HCEC 1CT (cell line): ENCODE results near the gene FAM163B.

Experiments used
- DNase-seq: peaks from one replicate; pipeline ENCODE4 v3.0.0-alpha.2; 2017

Gene FAM163B

DNA sequence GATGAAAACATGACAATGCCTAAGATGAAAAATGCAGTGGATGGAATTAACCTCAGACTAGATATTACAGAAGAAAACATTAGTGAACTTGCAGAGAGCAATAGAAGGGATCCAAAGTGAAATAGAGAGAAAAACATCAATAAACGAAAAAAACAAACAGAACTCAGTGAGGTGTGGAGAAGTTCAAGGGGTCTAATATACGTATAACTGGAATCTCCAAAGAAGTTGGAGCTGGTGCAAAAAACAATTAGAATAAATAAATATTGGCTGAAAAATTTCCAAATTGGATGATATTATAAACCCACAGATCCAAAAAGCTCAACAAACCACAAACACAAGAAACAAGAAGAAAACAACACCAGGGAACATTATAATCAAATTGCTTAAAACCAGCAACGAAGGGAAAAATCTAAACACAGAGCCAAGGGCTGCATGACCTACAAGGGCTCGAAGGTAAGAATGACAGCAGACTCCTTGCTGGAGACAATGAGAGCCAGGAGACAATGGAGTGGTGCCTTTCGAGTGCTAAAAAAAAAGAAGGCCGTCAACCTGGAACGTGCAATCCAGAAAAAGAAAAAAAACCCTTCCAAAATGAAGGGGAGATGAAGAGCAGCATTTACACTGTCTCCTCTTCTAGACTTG is 11.8 kb downstream of the FAM163B start:
- no peak for DNase-seq

DNA sequence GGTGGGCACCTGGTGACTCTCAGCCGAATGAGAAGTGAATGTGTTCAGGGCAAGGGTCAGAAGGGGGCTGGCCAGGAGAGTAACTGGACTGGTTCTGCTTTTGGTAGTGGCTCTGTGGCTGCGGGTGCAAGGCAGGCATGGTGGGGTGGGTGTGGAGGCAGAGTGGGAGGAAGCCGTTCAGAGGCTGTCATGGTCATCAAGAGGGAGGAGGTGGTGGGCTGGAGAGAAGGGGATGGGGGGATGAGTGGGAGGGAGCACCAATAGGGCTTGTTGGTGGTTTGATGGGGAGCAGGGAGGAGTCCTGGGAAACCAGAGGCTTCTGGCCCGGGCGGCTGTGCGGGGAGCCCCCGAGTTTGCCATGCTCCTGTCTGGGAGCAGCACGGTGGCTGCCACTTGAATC is 13.3 kb downstream of the FAM163B start:
- DNase-seq = no peak

DNA sequence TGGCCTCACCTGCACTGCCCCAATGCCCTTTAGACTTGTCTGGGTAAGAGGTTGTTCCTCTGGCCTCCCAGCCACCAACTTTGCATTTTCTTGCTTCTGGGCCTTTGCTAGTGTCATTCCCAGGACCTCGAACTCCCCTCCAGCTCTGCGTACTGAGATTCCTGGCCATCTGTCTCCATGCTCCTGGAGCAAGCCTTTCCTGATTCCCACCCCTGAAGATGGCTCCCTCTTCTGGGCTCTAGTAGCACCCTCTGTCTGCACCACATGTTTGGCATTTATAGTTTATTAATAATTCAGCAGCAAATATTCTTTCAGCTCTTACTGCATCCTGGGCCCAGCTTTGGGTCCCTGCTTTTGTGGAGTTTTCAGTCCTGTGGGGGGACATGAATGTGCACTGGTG is 14.9 kb downstream of the FAM163B start:
- no peak for DNase-seq

DNA sequence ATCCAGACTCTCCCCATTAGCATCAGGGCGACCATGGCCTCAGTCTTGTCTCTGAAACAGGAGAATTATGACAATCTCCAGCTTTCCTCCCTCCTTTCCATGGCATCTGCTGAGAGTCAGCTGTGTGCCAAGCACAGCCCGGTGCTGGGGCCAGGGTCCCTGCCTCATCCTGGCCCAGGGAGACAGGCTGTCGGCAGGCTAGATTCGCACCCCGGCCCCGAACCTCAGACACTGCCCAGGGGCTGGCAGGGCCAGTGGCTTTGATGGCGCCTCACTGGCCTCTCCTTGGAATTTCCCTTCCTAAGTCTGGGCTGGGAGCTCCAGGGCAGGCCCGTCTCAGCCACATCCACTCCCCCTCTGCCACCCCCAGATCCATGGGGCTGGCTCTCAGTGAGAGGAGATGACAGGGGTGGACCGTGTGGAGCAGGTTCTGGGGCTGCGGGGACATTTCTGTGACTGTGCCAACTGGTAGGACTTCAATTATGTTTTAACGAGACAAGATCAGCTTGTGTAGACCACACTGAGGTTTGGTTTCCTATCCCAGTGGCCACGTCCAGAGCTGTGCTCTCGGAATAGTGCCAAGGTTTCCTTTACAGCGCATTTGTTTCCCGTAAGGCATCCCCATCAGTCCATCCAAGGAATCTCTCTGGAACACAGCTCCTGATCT is 15.5 kb downstream of the FAM163B start:
- no peak for DNase-seq

DNA sequence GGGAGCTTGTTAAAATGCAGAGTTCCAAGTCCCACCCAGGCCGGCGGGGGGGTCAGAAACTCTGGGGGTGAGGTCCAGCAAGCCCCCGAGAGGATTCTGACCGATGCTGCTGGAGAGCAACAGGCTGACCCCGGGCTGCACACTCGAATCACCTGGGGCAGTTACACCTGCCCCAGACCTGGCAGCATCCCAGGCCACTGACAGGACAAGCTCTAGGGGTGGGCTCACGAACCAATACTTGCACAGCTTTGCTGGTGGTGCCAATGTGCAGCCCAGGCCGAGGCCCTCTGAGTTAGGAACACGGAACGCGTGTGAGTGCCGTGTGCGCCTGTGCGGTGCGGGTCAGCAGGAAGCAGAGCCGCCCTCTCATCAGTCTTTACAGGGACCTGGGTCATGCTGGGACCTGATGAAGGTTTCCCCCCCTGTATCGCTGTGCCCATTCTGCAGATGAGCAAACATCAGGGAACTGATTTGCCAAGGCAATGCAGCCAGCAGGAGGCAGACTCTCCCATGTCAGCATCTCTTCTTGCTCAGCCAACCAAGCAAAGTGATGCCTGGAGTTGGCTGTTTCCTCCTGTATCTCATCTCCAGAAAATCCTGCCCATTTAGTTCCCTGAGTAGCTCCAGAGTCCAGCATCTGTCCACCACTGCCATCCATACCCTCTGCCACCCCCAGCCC is 16.3 kb downstream of the FAM163B start:
- DNase-seq = no peak

DNA sequence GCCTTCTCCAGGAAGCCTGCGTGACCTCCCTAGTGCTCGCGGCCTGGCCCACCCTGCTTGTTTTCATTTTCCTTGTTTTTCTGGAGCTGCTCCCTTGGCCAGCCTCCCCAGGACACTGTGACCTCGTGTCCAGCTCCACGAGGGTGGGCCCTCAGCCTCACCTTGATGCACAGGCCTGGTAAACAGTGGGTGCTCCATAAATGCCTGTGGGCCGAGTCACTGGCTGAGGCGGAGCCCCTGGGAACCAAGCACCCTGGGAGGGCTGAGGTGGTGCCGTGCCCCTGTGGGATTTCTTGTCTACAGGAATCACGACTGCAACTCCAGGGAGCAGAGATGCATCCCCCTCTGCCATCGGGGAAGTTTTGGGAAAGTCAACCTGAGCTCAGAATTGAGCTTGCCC is 17.2 kb downstream of the FAM163B start:
- no peak for DNase-seq

DNA sequence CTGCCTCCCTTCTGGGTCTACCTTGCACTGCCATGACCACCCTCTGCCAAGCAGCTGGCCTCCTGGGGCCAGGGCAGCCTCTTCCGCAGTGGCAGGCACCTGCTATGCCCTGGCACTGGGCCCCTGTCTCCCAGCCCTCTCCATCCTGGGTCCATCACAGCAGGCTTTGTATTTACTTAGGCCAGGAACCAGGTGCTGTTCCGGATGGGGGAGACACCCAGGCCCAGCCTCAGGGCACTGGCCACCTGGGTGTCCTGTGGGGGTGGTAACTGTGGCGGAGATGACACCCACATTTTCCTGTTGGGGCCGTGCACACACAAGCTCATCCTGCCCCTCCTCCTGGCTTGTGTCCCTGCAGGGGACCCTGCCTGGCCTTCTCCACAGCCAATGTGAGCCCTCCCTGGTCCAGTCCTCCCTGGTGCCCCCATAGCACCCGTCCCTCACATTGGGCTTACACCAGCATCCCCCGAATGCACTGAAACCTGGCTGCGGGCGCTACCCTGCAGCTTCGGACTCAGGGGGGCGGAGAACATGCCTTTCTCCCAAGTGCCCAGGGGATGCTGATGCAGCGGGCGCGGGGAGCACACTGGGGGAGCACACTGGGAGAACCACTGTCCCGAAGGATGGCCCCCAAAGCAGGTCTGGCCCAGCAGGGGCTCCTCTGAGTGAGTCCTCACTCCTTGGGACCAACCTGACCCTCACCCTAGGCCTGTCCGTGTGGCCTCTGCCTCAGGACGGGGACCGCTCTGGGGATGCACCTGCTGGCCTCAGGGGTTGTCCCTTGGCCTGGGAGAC is 17.9 kb downstream of the FAM163B start:
- DNase-seq = no peak

DNA sequence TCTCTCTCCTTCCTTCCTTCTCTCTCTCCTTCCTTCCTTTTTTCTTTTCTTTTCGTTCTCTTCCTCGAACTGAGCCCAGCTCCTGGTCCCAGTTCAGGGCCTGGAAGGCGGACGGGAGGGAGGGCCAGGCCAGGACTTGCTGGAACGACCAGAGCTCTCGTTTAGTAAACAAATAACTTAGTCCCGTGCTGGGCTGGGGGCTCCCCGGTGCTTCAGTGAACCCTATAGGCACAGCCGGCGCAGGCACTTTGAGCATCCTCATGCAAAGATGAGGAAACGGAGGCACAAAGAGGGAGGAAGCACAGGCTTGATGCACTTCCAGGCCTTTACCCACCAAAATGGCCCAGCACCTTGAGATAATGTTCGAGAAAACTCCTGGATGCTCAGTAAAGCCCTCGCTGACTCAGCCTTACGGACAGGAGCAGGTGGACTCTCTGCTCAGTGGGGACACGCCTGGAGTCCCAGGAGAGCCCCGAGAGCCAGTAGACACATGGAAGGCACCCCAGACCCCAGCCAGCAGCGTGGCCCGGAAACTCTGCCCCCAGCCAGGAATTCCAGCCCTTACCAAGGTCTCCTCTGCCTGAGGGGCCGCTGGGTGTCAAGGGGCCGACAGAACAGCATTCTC is 18.8 kb downstream of the FAM163B start:
- DNase-seq = no peak

DNA sequence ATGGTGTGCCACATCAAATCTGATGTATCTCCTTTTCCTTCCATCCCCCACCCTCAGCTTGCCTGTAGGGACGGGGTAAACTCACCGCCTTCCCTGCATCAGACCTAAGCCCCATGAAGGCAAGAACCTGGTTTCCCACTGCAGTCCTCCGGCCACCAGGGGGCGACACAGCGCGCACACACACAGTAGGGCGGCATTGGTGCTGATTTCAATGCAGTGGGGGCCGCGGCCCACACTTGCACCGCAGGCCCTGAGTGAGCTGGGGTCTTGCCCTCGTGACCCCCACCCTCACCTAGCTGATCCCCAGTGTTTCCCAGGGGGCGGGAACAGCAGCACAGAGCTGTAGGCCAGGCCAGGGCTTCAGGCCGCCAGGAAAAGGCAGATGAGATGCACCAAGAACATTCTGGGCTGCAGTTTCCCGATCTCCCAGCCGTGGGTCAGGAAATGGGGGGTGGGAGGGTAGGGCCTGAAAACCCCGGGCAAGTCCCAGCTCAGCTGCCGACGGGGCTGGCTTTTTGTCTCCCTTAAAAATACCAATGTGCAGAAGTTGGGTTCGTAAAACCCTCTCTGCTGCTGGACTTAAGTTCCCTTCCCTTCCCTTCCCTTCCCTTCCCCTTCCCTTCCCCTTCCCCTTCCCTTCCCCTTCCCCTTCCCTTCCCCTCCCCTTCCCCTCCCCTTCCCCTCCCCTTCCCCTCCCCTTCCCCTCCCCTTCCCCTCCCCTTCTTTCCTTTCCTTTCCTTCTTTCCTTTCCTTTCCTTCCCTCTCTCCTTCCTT is 19.5 kb downstream of the FAM163B start:
- no peak for DNase-seq

DNA sequence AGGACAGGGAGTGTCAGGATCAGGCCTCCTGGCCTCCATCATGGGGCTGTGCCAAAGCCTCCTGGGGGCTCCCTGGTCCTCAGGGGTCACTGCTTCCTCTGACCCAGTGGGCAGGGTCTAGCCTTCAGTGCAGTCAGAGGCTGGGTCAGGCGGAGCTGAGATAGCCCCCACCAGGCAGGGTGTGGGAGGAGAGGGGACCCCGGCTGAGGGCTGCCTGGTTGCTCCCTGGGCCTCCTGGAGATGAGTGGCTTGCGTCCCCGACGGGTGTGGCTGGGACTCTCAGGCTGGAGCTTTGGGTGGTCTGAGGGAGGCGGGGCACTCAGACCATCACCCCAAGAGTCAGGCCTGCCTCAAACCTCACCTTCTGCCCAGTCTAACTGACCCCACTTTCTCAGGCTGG is 21.7 kb downstream of the FAM163B start:
- DNase-seq = no peak

DNA sequence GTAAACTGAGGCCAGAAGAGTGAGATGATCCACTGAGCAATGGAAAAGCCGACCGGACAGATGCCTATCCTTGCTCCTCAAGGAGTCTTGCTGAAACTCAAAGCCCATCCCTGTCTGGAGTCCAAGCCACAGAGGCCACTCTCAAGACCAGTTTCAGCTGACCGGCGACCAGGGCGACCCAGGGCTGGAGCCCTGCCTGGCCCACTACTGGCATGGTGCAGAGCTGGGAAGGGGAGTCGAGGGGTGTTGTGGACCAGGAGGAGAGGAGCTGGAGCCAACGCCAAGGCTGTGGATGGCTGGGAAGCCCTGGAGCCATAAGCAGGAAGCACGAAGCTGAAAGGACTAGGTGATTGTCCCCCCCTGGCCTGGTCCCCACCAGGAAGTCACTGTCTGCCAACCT is 22.1 kb downstream of the FAM163B start:
- DNase-seq = no peak

DNA sequence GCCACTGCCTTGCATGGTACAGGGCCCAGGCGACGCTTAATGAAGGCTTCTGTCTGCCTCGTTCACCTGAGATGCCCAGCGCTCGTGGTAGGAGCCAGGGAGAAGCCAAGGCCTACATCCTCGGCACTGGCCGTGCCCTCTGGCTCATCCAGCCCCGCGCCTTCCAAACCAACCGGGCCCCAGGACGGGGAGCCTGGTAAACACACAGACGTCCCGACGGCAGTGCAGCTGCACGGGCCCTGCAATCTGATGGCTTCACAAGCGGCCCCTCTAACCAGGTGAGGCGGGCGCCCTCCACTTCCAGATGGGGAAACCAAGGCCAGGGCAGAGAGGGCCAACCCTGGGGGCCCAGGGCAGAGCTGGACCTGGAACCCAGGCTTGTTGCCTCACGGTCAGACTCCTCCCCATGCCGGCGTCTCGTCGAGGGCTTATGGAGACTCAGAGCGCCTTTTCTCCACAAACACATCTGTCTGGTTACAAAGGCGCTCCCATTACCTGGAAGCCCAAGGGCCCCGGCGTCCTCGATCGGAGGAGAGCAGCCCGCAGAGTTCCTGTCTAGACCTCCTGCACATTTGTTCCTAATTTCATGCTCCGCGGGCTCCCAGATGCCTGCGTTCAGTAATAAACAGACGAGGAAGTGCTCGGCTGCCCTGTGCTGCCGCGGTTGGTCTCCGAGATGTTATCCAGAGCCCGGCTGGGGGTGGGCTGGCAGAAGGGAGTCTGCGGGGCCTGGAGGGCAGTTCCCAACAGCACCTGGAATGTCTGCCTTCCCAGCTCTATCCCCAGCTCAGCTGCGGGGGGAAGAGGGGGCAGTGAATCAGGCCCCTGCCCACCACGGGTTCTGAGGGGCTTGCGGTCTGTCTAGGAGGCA is 23.5 kb downstream of the FAM163B start:
- no peak for DNase-seq

DNA sequence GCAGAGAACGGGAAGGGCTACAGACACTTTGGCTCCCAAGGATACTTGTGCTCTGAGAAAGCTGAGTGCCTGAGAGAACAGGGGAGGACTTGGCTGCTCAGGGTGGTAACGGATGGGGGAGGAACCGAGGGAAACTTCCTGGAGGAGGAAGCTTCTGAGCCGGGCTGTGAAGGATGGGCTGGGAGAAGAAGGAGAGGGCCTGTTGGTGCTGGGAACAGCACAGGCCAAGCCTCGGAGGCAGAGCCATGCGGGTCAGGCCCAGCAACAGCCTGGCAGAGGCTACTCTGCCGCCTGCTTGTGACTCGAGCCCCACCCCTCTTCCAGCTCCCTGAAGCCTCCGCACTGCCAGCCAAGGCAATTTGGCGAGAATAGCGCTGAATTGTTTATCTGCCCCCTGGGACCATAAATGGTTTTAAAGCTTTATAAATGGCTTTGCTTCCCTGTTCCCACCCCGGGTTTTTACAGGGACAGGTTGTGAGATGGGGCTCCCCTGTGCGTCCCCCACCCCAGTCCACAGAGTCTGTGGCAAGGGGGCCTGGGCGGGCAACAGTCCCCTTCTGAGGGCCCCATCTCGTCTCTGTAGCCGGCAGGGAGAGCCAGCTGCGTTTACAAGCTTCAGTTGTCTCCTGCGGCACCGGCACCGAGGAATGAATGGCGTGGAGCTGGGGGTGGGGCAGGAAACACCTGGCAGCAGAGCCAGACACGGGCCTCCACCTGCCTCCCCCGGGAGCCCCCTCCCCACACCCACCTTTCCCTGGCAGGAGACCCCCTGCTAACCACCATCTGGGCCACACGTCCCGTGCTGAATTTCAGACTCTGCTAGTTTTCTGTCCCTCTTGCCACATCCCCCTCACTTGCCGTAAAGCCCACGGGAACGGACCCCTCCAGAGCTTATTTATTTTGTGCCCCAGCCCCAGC is 24.4 kb downstream of the FAM163B start:
- no peak for DNase-seq

DNA sequence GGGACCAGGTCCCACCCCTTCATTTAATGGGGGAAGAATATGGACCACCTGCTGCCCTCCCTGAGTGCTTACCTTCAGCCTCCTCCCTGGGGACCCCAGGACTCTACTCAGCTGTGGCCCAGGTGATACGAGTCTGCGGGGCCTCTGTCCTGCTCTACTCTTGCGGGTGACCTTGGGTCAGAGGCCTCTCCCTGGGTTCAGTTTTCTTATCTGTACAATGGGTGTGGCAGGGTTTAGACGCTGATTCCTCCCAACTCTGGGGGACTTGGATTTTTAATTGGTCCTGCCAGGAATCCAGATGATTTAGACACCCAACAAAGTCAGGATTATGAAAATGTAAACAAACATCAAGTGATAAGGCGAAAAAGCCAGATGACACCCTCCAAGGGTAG is 25.0 kb downstream of the FAM163B start:
- no peak for DNase-seq

DNA sequence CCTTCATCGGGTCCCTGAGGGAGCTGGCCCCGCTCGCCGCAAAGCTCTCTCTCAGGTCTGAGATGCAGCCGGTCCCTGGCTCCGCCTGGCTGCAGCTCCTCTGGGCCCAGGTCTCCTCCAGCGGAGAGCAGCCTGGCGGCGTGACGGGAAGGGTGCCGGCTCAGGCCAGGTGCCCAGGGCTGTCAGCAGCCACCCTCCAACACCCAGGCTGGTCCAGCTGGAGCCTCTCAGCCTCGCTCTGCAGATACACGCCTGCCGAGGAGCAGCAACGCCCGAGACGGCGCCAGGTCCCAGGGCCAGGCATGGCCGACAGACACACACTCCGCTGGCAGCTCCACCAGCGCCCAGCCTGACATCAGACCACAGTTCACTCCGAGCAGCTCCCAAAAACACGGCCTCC is 25.6 kb downstream of the FAM163B start:
- DNase-seq = no peak

DNA sequence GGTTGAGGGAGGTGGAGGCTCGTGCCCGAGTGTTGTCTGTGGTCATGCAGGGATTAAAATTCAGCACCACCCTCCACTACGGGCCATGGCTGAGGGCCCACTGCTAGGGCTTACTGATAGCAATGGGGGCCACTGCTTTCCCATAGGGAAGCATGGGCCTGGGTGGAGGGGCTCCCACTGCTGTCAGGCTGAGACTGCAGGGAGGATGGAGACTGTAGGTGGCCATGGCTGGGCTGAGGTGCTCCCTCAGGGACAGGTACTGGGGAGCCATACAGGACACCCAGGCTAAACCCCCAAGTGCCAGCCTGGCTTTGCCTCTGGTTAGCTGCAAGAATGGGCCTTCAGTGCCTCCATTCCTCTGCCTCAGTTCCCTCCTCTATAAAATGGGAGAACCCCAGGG is 26.1 kb downstream of the FAM163B start:
- DNase-seq = no peak

DNA sequence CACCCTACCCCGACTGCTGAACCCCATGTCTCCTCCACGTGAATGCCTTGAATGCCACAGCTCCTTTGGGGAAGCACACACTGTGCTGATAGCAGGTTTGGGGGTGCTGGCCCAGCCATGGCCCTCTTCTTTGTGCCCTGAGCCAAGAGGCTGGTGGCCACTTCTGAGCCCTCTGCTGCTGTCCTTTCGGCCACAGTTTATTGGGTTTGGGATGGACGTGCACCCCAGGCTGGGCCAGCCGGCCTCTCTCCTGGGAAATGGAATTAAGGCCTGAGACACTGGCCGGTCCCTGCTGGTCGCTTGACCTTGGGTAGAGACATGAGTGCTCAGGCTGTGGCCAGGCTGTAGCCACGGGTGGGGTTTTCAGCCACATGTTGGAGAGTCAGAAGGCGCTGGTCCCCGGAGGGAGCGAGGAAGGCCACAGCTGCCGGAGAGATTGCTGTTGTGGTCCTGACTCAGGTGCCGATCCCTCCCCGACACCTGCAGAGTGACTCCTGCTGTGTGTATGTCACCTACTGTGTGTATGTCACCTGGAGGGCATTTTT is 26.6 kb downstream of the FAM163B start:
- no peak for DNase-seq

DNA sequence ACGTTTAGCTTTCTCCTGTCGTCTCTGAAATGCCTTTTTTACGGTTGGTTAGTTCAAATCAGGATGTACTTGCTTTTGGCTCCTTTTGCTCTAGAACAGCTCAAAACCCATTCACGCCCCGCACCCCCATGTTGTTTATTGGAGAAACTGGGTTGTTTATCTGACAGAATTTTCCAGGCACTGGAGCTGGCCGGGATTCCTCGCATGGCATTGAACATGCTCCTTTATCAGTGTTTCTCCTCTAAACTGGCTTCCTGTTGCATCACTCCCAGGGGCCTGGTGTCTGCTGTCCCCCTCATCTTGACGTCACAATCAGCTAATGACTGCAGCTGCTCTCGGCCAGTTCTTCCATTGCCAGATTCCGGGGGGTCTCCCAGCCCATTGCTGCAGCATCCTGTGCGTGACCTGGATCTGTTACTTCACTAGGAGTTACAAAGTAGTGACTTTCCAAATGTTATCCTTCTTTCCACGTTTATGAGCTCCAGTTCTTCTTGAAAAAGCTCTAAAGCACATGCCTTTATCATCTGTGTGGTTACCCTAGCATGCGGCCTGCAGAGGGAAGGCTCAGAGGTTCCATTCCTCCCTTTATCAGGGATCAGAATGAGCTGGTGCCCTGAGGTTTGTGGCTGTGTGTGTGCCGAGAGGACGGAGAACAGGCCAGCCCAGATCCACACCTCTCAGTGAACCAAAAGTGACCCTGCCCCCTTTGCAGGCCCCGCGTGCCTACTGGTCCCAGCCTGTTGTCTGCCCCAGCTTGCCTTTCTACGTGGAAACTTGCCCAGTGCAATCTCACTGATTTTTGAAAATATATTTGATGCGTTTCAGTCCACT is 27.5 kb downstream of the FAM163B start:
- DNase-seq = no peak

DNA sequence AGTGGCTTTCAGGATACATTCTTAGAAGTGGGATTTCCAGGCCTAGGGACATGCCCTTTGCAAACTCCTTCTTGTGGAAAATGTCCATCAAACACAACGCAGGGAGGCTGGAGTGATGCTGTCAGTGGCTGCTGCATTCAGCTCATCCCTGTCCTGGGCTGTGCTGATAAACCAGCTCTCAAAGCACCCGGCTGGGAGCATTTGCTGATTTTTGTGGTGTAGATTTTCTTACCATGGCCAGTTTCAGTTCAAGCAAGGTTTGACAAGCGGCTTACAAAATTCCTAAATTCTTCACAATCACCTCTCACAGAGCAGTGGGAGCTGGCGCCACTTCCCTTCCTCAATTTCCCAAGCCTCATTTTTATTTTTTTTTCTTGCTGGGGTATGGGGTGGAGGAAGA is 28.2 kb downstream of the FAM163B start:
- no peak for DNase-seq
